Body of pancreas (tissue), 4 donors: ENCODE results near the gene HS3ST5.
"Not testable (repeated sequence)": the region's sequence is repeated elsewhere in the genome, so short reads cannot be mapped to it uniquely, and the experiment has no call there.

Experiments used
- POLR2A ChIP-seq, 3 donors: fragments of 450-650 bp; IDR thresholded peaks; one replicate each; pipeline ENCODE4 v1.6.1; 2016; ENCODE audit warnings: antibody characterized with exemption in 3 of 3, mild to moderate bottlenecking in 2 of 3
- TF ChIP-seq, protein P1 (sequence below), 7 experiments: fragments of 450-650 bp in 4 of 7; fragments of 200-600 bp in 3 of 7; sonication (generic) in 3 of 7; IDR thresholded peaks; one replicate each; pipeline ENCODE4 v1.5.1; 2016 to 2019; ENCODE audit warnings: antibody characterized with exemption in 7 of 7

- TF ChIP-seq, protein P1, sequence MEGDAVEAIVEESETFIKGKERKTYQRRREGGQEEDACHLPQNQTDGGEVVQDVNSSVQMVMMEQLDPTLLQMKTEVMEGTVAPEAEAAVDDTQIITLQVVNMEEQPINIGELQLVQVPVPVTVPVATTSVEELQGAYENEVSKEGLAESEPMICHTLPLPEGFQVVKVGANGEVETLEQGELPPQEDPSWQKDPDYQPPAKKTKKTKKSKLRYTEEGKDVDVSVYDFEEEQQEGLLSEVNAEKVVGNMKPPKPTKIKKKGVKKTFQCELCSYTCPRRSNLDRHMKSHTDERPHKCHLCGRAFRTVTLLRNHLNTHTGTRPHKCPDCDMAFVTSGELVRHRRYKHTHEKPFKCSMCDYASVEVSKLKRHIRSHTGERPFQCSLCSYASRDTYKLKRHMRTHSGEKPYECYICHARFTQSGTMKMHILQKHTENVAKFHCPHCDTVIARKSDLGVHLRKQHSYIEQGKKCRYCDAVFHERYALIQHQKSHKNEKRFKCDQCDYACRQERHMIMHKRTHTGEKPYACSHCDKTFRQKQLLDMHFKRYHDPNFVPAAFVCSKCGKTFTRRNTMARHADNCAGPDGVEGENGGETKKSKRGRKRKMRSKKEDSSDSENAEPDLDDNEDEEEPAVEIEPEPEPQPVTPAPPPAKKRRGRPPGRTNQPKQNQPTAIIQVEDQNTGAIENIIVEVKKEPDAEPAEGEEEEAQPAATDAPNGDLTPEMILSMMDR (IDR thresholded peaks at IDR 0.05): not testable (repeated sequence)
- TF ChIP-seq POLR2A (IDR thresholded peaks at IDR 0.05): not testable (repeated sequence)
These were observed 29.0 kb downstream of the HS3ST5 start for GRCh38 chr6:114313816-114314215.
